Caco-2 (cell line): Measurements from ENCODE around the gene PAGE2. TPM values are rescaled to one million over a fixed set of nuclear protein-coding genes. Genes with fewer than 3 reads are reported as not detected.

ENCODE experiments used
- BruUV-seq: library from RNA; stranded (reverse); fragments of 400-500 nt; replicated peaks from 2 replicates; lab custom pipeline; 2021; lab: Mats Ljungman, UMichigan
- CTCF ChIA-PET: fragments of 300-600 bp; sonication (Branson Sonifier 250); formaldehyde crosslinking; loops from one replicate; lab custom pipeline; 2022; ENCODE audit warnings: antibody characterized with exemption; lab: Charles Lee
- POLR2A ChIA-PET: fragments of 300-600 bp; sonication (Branson Sonifier 250); formaldehyde crosslinking; loops from one replicate; lab custom pipeline; 2022; ENCODE audit warnings: antibody characterized with exemption; lab: Charles Lee
- DNase-seq, 2 experiments: peaks; one replicate each; pipeline versions ENCODE4 v3.0.0 to v3.0.0-alpha.2; 2020 to 2022
- H3K27me3 ChIP-seq: replicated peaks from 2 replicates; pipeline ENCODE4 v1.6.0; 2011; ENCODE audit warnings: low read length; ENCODE audit not compliant: control insufficient read depth, insufficient read depth
- H3K36me3 ChIP-seq: 2 replicates; pipeline ENCODE4 v1.5.1; 2011; ENCODE audit warnings: low read length; ENCODE audit not compliant: control insufficient read depth, insufficient read depth
- H3K4me1 ChIP-seq: fragments of 250-450 bp; sonication (Bioruptor Pico); 2 replicates; pipeline ENCODE4 v1.5.1; 2020; ENCODE audit warnings: mild to moderate bottlenecking
- H3K4me3 ChIP-seq: 2 replicates; pipeline ENCODE4 v1.5.1; 2011; ENCODE audit warnings: low read depth, mild to moderate bottlenecking, control low read depth, low read length
- H3K9me3 ChIP-seq: fragments of 250-450 bp; sonication (Bioruptor Pico); 2 replicates; pipeline ENCODE4 v1.5.1; 2020; ENCODE audit warnings: mild to moderate bottlenecking, moderate library complexity
- H3K27ac Mint-ChIP-seq: one replicate; pipeline ENCODE4 v1.8.0; 2022; ENCODE audit warnings: mixed read lengths; ENCODE audit not compliant: unreplicated experiment
- H3K27me3 Mint-ChIP-seq: one replicate; pipeline ENCODE4 v1.8.0; 2022; ENCODE audit warnings: mixed read lengths; ENCODE audit not compliant: insufficient read depth, unreplicated experiment
- H3K36me3 Mint-ChIP-seq: one replicate; pipeline ENCODE4 v1.8.0; 2022; ENCODE audit warnings: mild to moderate bottlenecking, mixed read lengths; ENCODE audit not compliant: insufficient read depth, unreplicated experiment
- H3K4me1 Mint-ChIP-seq: one replicate; pipeline ENCODE4 v1.8.0; 2022; ENCODE audit warnings: low read depth, mixed read lengths; ENCODE audit not compliant: unreplicated experiment
- H3K4me3 Mint-ChIP-seq: one replicate; pipeline ENCODE4 v1.8.0; 2022; ENCODE audit warnings: mild to moderate bottlenecking, moderate library complexity, mixed read lengths; ENCODE audit not compliant: unreplicated experiment
- H3K9me3 Mint-ChIP-seq: one replicate; pipeline ENCODE4 v1.8.0; 2022; ENCODE audit warnings: mixed read lengths; ENCODE audit not compliant: unreplicated experiment
- intact Hi-C: fragments of 100-400 bp; cut with micrococcal nuclease; formaldehyde crosslinking; loops from one replicate; pipeline ENCODE4 v1.10.0; 2022; ENCODE audit not compliant: unreplicated experiment
- total RNA-seq: library from RNA; stranded (reverse); gene quantifications from 2 replicates; pipeline ENCODE4 v1.2.3, GENCODE V29; 2022
- TF ChIP-seq, protein P1 (sequence below), 2 experiments: fragments of 200-600 bp in 1 of 2; IDR thresholded peaks; 1 replicate in 1 of 2; 2 replicates in 1 of 2; pipeline versions ENCODE4 v1.5.1 to v1.8.0; 2011 to 2022; ENCODE audit warnings: antibody characterized with exemption in 1 of 2, control low read depth in 1 of 2, inconsistent platforms in 1 of 2, low read depth in 1 of 2, low read length in 1 of 2, mild to moderate bottlenecking in 1 of 2, moderate library complexity in 1 of 2; ENCODE audit not compliant: insufficient read depth in 1 of 2, severe bottlenecking in 1 of 2, unreplicated experiment in 1 of 2

The PAGE2 gene
- total RNA-seq, 1 experiment from 2014 or later, result not detected

DNA sequence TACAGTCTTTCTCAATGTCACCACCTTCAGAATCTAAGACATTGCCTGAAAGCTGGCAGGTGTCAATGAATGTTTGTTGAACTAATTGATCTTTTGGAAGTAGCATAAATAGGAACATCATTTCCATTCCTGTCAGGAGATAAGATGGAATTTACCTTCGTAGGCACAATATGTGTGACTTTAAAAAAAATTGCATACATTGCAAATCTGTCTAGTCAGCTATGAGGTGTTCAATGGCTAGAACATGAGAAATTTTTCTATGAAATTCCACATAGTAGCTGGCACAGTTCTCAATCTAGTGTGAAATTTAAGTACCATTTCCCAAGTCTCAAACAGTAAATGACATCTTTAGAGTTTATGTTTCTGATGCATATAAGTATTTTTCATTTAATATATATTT, 10.3 kb downstream of the PAGE2 start:
- ChIA-PET POLR2A (no interaction called here), CTCF (no interaction called here)
- Histone ChIP-seq H3K36me3 (no peaks in the 10 kb centered on the region), H3K27me3 (no peaks in the 10 kb centered on the region), H3K4me3 (no peak overlapping the region), H3K4me1 (no peaks in the 10 kb centered on the region), H3K9me3 (no peaks in the 10 kb centered on the region)
- peaks cover 4% of the 10 kb centered on the region for H3K9me3 Mint-ChIP-seq
- H3K36me3 Mint-ChIP-seq, result no peaks in the 10 kb centered on the region
- no peak overlapping the region for H3K27ac Mint-ChIP-seq
- no peak overlapping the region for H3K4me3 Mint-ChIP-seq
- peaks cover 6% of the 10 kb centered on the region for H3K4me1 Mint-ChIP-seq
- intact Hi-C loops, result no loop called here
- BruUV-seq, result no TSS peak
- DNase-seq, result no peak
- TF ChIP-seq, protein P1, sequence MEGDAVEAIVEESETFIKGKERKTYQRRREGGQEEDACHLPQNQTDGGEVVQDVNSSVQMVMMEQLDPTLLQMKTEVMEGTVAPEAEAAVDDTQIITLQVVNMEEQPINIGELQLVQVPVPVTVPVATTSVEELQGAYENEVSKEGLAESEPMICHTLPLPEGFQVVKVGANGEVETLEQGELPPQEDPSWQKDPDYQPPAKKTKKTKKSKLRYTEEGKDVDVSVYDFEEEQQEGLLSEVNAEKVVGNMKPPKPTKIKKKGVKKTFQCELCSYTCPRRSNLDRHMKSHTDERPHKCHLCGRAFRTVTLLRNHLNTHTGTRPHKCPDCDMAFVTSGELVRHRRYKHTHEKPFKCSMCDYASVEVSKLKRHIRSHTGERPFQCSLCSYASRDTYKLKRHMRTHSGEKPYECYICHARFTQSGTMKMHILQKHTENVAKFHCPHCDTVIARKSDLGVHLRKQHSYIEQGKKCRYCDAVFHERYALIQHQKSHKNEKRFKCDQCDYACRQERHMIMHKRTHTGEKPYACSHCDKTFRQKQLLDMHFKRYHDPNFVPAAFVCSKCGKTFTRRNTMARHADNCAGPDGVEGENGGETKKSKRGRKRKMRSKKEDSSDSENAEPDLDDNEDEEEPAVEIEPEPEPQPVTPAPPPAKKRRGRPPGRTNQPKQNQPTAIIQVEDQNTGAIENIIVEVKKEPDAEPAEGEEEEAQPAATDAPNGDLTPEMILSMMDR (IDR thresholded peaks at IDR 0.05; ENCODE audit: insufficient read depth in 1 of 2, low read depth in 1 of 2, low read length in 1 of 2, severe bottlenecking in 1 of 2, unreplicated experiment in 1 of 2), result no peak
- H3K27me3 Mint-ChIP-seq, result no peaks in the 10 kb centered on the region

DNA sequence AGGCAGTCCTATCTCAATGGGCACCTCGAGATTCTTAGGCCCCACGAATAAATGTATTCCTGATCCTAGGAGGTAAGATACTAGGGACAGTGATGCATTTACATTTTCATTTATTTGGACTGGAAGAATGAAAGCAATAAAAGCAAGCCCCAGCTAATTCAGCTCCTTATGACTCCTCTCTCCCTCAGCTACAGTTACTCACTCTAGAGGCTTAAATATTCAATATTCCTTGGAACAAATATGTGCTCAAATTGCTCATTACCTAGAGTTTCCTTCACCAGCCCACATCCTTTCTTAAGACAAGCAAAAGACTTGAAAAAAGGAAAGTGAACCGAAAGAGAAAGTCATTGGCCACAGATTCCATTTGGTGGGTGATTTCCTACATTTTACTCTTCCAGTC, 13.9 kb downstream of the PAGE2 start:
- no peaks in the 10 kb centered on the region for H3K36me3 Mint-ChIP-seq
- no peaks in the 10 kb centered on the region for H3K9me3 ChIP-seq
- H3K4me1 Mint-ChIP-seq, result no peaks in the 10 kb centered on the region
- H3K4me1 ChIP-seq, result no peaks in the 10 kb centered on the region
- H3K27me3 ChIP-seq, result no peaks in the 10 kb centered on the region
- peaks cover 7% of the 10 kb centered on the region for H3K9me3 Mint-ChIP-seq
- ChIA-PET POLR2A (no interaction called here), CTCF (no interaction called here)
- intact Hi-C loops, result no loop called here
- H3K36me3 ChIP-seq, result no peaks in the 10 kb centered on the region
- no TSS peak for BruUV-seq
- no peak overlapping the region for H3K4me3 Mint-ChIP-seq
- H3K27me3 Mint-ChIP-seq, result no peaks in the 10 kb centered on the region
- no peak overlapping the region for H3K27ac Mint-ChIP-seq
- DNase-seq, result no peak
- TF ChIP-seq, protein P1 (IDR thresholded peaks at IDR 0.05; ENCODE audit: insufficient read depth in 1 of 2, low read depth in 1 of 2, low read length in 1 of 2, severe bottlenecking in 1 of 2, unreplicated experiment in 1 of 2), result no peak
- H3K4me3 ChIP-seq, result no peak overlapping the region

DNA sequence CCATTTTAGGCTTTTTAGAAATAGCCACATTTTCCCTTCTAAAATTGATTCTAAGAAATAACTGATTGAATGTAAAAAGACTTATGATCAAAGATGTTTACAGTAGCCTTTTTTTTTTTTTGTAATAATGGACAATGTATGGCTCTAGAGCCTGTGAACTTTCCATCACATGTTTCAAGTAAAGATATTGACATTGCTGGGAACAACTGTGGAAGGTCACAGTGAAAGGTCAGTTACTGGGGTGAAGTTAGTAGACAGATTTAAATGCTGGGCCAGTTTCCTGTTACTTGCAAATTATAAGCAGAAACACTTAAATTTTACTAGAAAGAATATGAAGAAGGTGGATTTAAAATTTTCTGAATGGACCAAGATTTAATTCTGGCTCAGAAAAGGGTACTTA, 18.4 kb downstream of the PAGE2 start:
- H3K27me3 Mint-ChIP-seq, result no peaks in the 10 kb centered on the region

More for the DNA sequence above, 18.4 kb downstream of the PAGE2 start:
- intact Hi-C loops, result no loop called here
- Mint-ChIP-seq H3K4me1 (no peaks in the 10 kb centered on the region), H3K9me3 (peaks cover 7% of the 10 kb centered on the region), H3K4me3 (no peak overlapping the region), H3K27ac (no peak overlapping the region), H3K36me3 (no peaks in the 10 kb centered on the region)
- CTCF ChIA-PET, result no interaction called here
- Histone ChIP-seq H3K4me1 (peaks cover 35% of the 10 kb centered on the region), H3K9me3 (no peaks in the 10 kb centered on the region), H3K27me3 (no peaks in the 10 kb centered on the region), H3K36me3 (no peaks in the 10 kb centered on the region), H3K4me3 (no peak overlapping the region)
- POLR2A ChIA-PET, result no interaction called here
- TF ChIP-seq, protein P1 (IDR thresholded peaks at IDR 0.05; ENCODE audit: insufficient read depth in 1 of 2, low read depth in 1 of 2, low read length in 1 of 2, severe bottlenecking in 1 of 2, unreplicated experiment in 1 of 2), result no peak
- DNase-seq, result no peak
- no TSS peak for BruUV-seq
